ENCODE data around the gene ABCB11. TPM values are rescaled to one million over a fixed set of nuclear protein-coding genes. Genes with fewer than 3 reads are reported as not detected.
A peak's percentile ranks its signal among the peaks of the same experiment; 100 is the strongest.

ABCB11 gene
- total and polyA plus RNA-seq, 9 of the 15 experiments (the other 6 are each of a cell fraction or from before 2014, with no cell fraction given): 0.04 to 0.51 (median 0.10) TPM; not detected in 1

GRCh38 chr2:168944065-168944464 is 87.1 kb downstream of the ABCB11 start (continued):
- TF ChIP-seq ZNF592 (IDR thresholded peaks at IDR 0.05): no peak
- no peak for TF ChIP-seq SMARCB1 (IDR thresholded peaks at IDR 0.05; ENCODE audit: insufficient read length, low read depth)
- TF ChIP-seq ZEB2 (IDR thresholded peaks at IDR 0.05): no peak
- TF ChIP-seq ZNF511 (CRISPR knock-in tag; IDR thresholded peaks at IDR 0.05): no peak
- TF ChIP-seq ZNF23 (CRISPR knock-in tag; IDR thresholded peaks at IDR 0.05): no peak
- TF ChIP-seq MCM7 (IDR thresholded peaks at IDR 0.05): no peak
- no peak for TF ChIP-seq ZNF143 (CRISPR knock-in tag; IDR thresholded peaks at IDR 0.05)

- H3K4me3 ChIP-seq: no peak overlapping the region
- TF ChIP-seq SIN3B (IDR thresholded peaks at IDR 0.05; ENCODE audit: low read depth) (no peak), VEZF1 (CRISPR knock-in tag; IDR thresholded peaks at IDR 0.05) (0 out of 2 replicates have a peak, but pooled peaks have one; percentile 28), BACH1 (tag; IDR thresholded peaks at IDR 0.05) (no peak), POLR2H (tag; IDR thresholded peaks at IDR 0.05; ENCODE audit: low read depth) (no peak), TFE3 (CRISPR knock-in tag; IDR thresholded peaks at IDR 0.05) (no peak), ZNF695 (CRISPR knock-in tag; IDR thresholded peaks at IDR 0.05) (no peak), HNRNPUL1 (IDR thresholded peaks at IDR 0.05; ENCODE audit: low read length) (no peak)
Observed at GRCh38 chr2:168941297-168941696, 89.8 kb downstream of the ABCB11 start.

More at GRCh38 chr2:168941297-168941696, 89.8 kb downstream of the ABCB11 start:
- no peaks in the 10 kb centered on the region; the same call in 2 of the 3 replicates for H3K36me3 ChIP-seq (ENCODE audit: control insufficient read depth, insufficient read depth, low read length)
- H3K4me1 ChIP-seq (replicated peaks in 1 of 2; ENCODE audit: control insufficient read depth in 2 of 2, insufficient read depth in 2 of 2, low read length in 2 of 2): peaks cover 0 to 59% of the 10 kb centered on the region in 2 experiments; a peak in 3 of 5 replicates
- no TSS peak for BruUV-seq (replicated peaks)
- no peaks in the 10 kb centered on the region for H3K9me1 ChIP-seq (ENCODE audit: control insufficient read depth, insufficient read depth, low read length)
- CTCF ChIA-PET (ENCODE audit: low intra/inter-chr PET ratio): no interaction called here
- no peak overlapping the region for H3K9ac ChIP-seq (ENCODE audit: insufficient read depth in 1 of 2, low read depth in 2 of 2, low read length in 2 of 2)
- POLR2A ChIA-PET: interaction anchor here (0.9 to 1.0 kb wide), 2 partner anchors 24 to 28 kb away, joined by 3 to 5 read pairs; no protein-coding TSS in a partner anchor
- FAIRE-seq (no peak), ATAC-seq (no peak), DNase-seq (ENCODE audit: extremely low read depth in 1 of 4, low spot score in 3 of 4) (peak in 1 of 4 experiments; percentile 58)
- no peaks in the 10 kb centered on the region for H4K20me1 ChIP-seq (replicated peaks; ENCODE audit: control insufficient read depth, insufficient read depth, low read length)
- H3K4me2 ChIP-seq (ENCODE audit: insufficient read depth, low read length): no peak overlapping the region
- in situ Hi-C loops (cut with MboI): no loop called here
- H2AFZ ChIP-seq (ENCODE audit: low read depth, low read length): 0 out of 2 replicates have a peak overlapping the region, but pooled peaks have one; percentile 3
- H3K79me2 ChIP-seq (ENCODE audit: control insufficient read depth, insufficient read depth, low read length): no peaks in the 10 kb centered on the region
- H3K27me3 ChIP-seq (ENCODE audit: control insufficient read depth in 2 of 2, insufficient read depth in 2 of 2, low read length in 2 of 2): no peaks in the 10 kb centered on the region
- no peaks in the 10 kb centered on the region; the same call in 1 of the 2 replicates for H3K9me3 ChIP-seq (replicated peaks; ENCODE audit: control insufficient read depth, insufficient read depth, low read depth, low read length)
- H3K27ac ChIP-seq (ENCODE audit: extremely low read depth, low read depth, low read length): no peak overlapping the region
- intact Hi-C loops (cut with micrococcal nuclease): loop anchor here (10.0 kb wide), 1 partner anchor 454 kb away; no protein-coding TSS in a partner anchor
